Measurements from ENCODE around the gene NUDT21. TPM values are rescaled to one million over a fixed set of nuclear protein-coding genes. Genes with fewer than 3 reads are reported as not detected.

Gene NUDT21
- total RNA-seq, 2 donors from 2014 or later: 9.2 to 24.6 TPM

DNA sequence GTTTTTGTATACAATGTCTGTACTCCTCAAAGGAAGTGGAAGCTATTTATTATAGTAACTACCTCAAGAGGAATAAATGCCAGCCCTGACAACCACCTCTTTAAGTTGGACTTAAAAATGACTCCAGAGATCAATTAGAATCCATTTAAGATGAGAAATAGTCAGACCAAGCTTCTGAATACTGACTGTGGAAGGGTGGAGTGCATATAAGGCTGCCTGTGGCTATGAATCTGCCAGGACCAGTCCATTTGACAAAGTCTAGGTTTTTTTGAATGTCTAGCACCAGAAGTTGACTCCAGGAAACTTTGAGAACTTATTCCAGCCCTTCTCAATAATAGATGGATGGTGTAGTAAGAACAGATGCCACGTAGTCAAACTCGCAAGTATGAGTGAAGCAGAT is 15.2 kb upstream of the NUDT21 start:
- TF ChIP-seq POLR2A (IDR thresholded peaks at IDR 0.05): no peak
- no peak for TF ChIP-seq CTCF (IDR thresholded peaks at IDR 0.05)
- Histone ChIP-seq H3K9me3 (no peaks in the 10 kb centered on the region), H3K4me1 (no peaks in the 10 kb centered on the region), H3K4me3 (no peak overlapping the region), H3K36me3 (replicated peaks in 1 of 2; ENCODE audit: insufficient read depth in 1 of 2, low read depth in 2 of 2) (peaks cover 0 to 16% of the 10 kb centered on the region in 2 donors), H3K27me3 (no peaks in the 10 kb centered on the region), H3K27ac (no peak overlapping the region)
- ATAC-seq (no peak), DNase-seq (no peak)
- intact Hi-C loops (cut with DNase I): no loop called here
- WGBS, 2 donors: 96% methylated on average over 2 of the region's 2 CpGs

DNA sequence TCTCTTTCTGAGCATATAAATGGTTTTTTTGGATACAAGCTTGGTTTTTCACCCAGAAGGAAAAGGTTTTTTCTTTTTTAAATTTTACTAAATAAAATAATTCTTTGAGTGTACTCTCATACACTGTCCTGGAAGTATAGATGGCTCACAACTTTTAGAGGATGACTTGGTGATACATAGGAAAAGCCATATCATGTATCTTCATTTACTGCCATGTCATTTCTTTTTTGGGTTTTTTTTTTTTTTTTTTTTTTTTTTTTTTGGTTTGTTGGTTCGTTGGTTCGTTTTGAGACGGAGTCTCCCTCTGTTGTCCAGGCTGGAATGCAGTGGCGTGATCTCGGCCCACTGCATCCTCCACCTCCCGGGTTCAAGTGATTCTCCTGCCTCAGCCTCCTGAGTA is 12.0 kb upstream of the NUDT21 start:
- Histone ChIP-seq H3K36me3 (replicated peaks in 1 of 2; ENCODE audit: insufficient read depth in 1 of 2, low read depth in 2 of 2) (peaks cover 0 to 9% of the 10 kb centered on the region in 2 donors), H3K27me3 (no peaks in the 10 kb centered on the region), H3K9me3 (no peaks in the 10 kb centered on the region), H3K4me3 (no peak overlapping the region), H3K4me1 (no peaks in the 10 kb centered on the region), H3K27ac (no peak overlapping the region)
- no peak for TF ChIP-seq POLR2A (IDR thresholded peaks at IDR 0.05)
- TF ChIP-seq CTCF (IDR thresholded peaks at IDR 0.05): no peak
- ATAC-seq (no peak), DNase-seq (no peak)
- WGBS, 2 donors: 93 to 99% methylated on average over 6 of the region's 6 CpGs
- intact Hi-C loops (cut with DNase I): no loop called here

DNA sequence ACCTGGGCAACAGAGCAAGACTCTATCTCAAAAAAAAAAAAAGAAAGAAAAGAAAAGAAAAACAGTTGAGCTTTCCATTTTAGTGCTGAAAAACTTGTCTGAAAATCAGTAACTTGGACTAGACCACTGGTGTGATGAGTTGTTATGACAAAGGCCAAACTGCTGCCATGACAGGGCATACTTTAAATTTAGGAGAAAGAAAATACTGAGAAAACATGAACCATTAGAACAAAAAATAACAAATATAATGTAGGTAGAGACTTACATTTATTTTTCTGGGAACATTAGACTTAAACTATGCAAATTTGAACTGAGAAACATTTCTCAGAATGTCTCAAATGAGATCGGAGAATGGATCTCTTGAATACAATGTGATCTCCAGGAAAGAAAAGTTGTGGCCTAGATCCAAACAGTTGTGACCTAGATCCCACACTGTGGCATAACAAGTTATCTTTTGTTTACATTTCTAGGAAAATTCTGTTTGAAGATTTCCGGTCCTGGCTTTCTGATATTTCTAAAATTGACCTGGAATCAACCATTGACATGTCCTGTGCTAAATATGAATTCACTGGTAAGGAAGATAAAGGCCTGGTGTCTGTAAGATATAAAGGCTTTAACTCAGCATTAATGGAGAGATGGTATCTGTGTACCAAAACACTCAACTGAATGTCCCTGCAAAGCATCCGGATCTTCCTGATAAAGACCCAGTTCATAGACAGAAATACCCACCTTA is 11.1 kb upstream of the NUDT21 start:
- Histone ChIP-seq H3K36me3 (replicated peaks in 1 of 2; ENCODE audit: insufficient read depth in 1 of 2, low read depth in 2 of 2) (peaks cover 0 to 9% of the 10 kb centered on the region in 2 donors), H3K27ac (no peak overlapping the region), H3K9me3 (no peaks in the 10 kb centered on the region), H3K4me3 (no peak overlapping the region), H3K27me3 (no peaks in the 10 kb centered on the region), H3K4me1 (no peaks in the 10 kb centered on the region)
- TF ChIP-seq CTCF (IDR thresholded peaks at IDR 0.05): no peak
- no peak for TF ChIP-seq POLR2A (IDR thresholded peaks at IDR 0.05)
- WGBS, 2 donors: 50 to 55% methylated on average over 3 of the region's 3 CpGs
- DNase-seq (no peak), ATAC-seq (no peak)
- intact Hi-C loops (cut with DNase I): no loop called here

DNA sequence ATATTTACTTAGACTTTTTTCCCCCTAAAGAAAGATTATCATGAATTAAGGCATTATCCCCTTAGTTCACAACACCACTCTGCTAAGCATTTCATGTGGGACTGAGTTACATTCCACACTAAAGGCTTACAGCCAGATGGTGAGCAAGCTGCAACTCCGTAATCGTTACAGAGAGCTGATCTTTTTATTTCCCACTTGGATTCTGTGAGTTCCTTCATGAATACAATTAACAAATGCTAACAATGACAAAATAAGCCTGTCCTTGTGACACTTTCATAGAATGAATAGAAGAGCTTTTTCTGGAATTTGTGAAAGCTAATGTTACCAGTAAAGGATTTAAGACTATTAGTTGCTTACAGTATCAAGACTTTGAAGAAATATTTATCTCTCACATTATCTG is 9.0 kb upstream of the NUDT21 start:
- TF ChIP-seq CTCF (IDR thresholded peaks at IDR 0.05) (no peak), POLR2A (IDR thresholded peaks at IDR 0.05) (no peak)
- intact Hi-C loops (cut with DNase I): no loop called here
- no peak overlapping the region for H3K27ac ChIP-seq
- ATAC-seq (no peak), DNase-seq (no peak)
- no peaks in the 10 kb centered on the region for H3K27me3 ChIP-seq
- H3K9me3 ChIP-seq: no peaks in the 10 kb centered on the region
- no peaks in the 10 kb centered on the region for H3K4me1 ChIP-seq
- H3K36me3 ChIP-seq (replicated peaks in 1 of 2; ENCODE audit: insufficient read depth in 1 of 2, low read depth in 2 of 2): peaks cover 0 to 7% of the 10 kb centered on the region in 2 donors
- WGBS, 2 donors: 87 to 91% methylated on average over 2 of the region's 2 CpGs
- H3K4me3 ChIP-seq: no peak overlapping the region

DNA sequence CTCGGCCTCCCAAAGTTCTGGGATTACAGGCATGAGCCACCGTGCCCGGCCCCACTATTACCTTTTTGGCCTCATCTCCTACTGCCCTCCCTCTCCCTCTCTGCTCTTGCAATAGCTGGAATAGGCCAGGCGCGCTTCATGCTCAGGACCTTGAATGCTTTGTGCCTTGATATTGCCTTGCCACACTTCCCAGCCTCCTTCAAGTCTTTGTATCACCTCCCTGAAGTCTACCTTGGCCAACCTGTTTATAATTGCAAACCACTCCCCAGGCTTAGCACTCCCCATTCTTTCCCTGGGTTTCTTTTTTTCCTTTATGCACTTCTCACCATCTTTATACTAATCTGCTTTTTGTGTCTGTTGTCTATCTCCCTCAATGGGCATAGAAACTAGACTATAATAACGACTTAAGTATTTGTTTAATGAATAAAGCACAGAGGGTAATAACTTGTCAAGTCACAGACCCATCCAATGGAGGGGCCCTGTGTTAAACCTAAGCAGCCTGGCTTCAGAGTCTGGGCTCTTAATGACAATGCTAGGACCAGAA is 6.9 kb upstream of the NUDT21 start:
- H3K4me1 ChIP-seq: peaks cover 2% of the 10 kb centered on the region
- H3K36me3 ChIP-seq (replicated peaks in 1 of 2; ENCODE audit: insufficient read depth in 1 of 2, low read depth in 2 of 2): peaks cover 0 to 8% of the 10 kb centered on the region in 2 donors
- H3K9me3 ChIP-seq: no peaks in the 10 kb centered on the region
- no peaks in the 10 kb centered on the region for H3K27me3 ChIP-seq
- 87 to 88% methylated on average over 6 of the region's 6 CpGs for WGBS, 2 donors
- TF ChIP-seq CTCF (IDR thresholded peaks at IDR 0.05): no peak
- TF ChIP-seq POLR2A (IDR thresholded peaks at IDR 0.05): no peak
- H3K4me3 ChIP-seq: no peak overlapping the region
- H3K27ac ChIP-seq: no peak overlapping the region
- intact Hi-C loops (cut with DNase I): no loop called here
- DNase-seq: no peak
- no peak for ATAC-seq
